GM12865 (cell line): ENCODE measurements around the gene TSPAN9.

Experiments
- DNase-seq: peaks from one replicate; pipeline ENCODE4 v3.0.0; 2010; ENCODE audit warnings: low read depth
- H3K4me3 ChIP-seq: 2 replicates; pipeline ENCODE4 v1.5.1; 2011; ENCODE audit warnings: mild to moderate bottlenecking, low read depth, low read length, control low read depth
- TF ChIP-seq, protein P1 (sequence below): IDR thresholded peaks from 2 replicates; pipeline ENCODE4 v1.5.1; 2011; ENCODE audit warnings: low read length, control low read depth, low read depth, inconsistent platforms; ENCODE audit not compliant: insufficient read depth; ENCODE audit errors: missing control alignments

The TSPAN9 gene

DNA sequence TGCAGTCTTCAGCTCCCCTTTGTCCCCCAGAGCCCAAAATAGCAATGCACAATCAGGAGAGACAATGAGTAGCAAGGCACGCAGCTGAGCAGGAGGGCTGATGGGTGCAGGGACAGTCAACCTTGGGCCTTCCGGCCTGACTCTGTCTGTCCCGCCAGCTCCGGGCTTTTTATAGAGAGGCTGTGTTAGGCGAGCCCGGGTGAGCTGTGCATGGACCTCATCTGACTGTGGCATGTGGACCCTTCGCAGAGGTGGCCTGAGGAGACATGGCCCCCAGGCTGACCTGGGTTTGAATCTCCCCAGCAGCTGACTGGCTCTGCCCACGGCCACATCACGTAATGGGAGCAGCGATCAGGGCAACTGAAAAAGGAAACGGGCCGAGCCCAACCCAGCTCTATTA lies 177.9 kb downstream of the TSPAN9 start:
- DNase-seq = no peak
- no peak overlapping the region for H3K4me3 ChIP-seq
- TF ChIP-seq, protein P1, sequence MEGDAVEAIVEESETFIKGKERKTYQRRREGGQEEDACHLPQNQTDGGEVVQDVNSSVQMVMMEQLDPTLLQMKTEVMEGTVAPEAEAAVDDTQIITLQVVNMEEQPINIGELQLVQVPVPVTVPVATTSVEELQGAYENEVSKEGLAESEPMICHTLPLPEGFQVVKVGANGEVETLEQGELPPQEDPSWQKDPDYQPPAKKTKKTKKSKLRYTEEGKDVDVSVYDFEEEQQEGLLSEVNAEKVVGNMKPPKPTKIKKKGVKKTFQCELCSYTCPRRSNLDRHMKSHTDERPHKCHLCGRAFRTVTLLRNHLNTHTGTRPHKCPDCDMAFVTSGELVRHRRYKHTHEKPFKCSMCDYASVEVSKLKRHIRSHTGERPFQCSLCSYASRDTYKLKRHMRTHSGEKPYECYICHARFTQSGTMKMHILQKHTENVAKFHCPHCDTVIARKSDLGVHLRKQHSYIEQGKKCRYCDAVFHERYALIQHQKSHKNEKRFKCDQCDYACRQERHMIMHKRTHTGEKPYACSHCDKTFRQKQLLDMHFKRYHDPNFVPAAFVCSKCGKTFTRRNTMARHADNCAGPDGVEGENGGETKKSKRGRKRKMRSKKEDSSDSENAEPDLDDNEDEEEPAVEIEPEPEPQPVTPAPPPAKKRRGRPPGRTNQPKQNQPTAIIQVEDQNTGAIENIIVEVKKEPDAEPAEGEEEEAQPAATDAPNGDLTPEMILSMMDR = no peak

DNA sequence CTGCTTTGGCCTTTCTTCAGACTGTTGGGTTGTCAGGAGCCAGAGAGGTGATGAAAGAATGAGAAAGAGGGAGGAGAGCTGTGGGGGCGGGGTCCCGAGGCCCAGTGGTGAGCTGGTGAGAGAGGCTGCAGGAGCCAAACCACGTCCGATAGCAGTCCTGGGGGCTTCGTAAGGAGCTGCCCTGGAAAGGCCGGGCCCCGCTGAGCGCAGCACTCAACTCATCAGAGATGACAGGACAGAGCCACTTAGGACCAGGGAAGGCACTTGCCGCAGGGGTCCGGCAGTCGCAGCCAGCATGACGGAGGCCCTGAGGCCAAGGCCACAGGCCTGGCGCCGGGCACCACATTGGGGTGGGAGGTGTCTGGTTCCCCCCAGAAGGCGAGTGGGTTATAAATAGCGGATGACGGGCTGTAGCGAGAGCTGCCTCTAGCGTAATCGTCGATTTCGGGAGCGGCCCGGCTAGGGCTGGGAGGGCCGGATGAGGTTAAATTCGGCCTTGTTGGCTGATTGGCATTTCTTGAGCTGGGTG lies 179.0 kb downstream of the TSPAN9 start:
- TF ChIP-seq, protein P1 = no peak
- no peak overlapping the region for H3K4me3 ChIP-seq
- DNase-seq = no peak

DNA sequence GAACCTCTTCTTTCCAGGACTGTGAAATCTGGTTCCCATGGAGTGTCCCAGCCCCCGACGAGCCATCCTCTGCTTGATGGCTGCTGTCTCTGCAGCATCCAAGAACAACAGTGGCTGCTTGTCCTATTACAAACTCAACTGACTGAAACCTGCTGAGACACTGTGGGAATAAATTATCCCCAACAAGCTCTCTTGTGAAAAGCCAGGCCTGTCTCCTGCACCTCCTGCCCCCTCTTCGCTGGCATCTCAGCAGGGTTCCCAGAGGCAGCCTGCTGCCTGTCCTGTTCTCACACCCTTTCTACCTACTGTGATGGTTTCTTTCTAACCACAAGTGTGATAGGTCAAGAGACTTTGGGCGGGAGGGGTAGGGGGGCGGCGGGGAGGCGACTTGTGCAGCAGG lies 180.2 kb downstream of the TSPAN9 start:
- TF ChIP-seq, protein P1 = no peak
- no peak overlapping the region for H3K4me3 ChIP-seq
- DNase-seq = no peak

DNA sequence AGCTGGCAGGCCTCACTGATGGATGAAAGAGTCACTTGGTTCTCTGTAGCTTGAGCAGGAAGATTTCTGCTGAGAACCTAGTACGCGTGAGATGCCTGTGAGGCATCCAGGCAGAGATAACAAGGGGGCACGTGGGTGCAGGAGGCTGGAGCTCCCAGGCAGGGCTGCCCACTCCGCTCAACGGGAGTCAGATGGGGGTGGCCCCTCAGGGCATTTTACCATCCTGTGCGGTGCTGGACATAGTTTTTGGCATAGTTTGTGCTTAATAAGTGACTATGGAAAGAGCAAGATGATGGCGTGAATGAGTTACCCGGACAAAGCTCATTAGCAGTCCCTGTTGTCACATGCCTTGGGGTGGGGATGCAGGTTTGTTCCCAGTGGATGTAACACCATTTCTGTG lies 182.8 kb downstream of the TSPAN9 start:
- TF ChIP-seq, protein P1 = no peak
- DNase-seq = no peak
- no peak overlapping the region for H3K4me3 ChIP-seq

GRCh38 chr12:3261782-3262359 lies 184.7 kb downstream of the TSPAN9 start:
- no peak for DNase-seq
- TF ChIP-seq, protein P1 = no peak
- no peak overlapping the region for H3K4me3 ChIP-seq

- DNase-seq = no peak
- no peak overlapping the region for H3K4me3 ChIP-seq
- TF ChIP-seq, protein P1 = no peak
Measured at GRCh38 chr12:3262470-3262869, 185.3 kb downstream of the TSPAN9 start.

GRCh38 chr12:3263282-3263681 lies 186.1 kb downstream of the TSPAN9 start:
- DNase-seq = no peak
- TF ChIP-seq, protein P1 = no peak
- no peak overlapping the region for H3K4me3 ChIP-seq
